ENCODE data around the gene PDE2A. TPM values are rescaled to one million over a fixed set of nuclear protein-coding genes. Genes with fewer than 3 reads are reported as not detected.

Gene PDE2A
- total RNA-seq, 1 experiment from 2014 or later: 3.7 TPM

- CTCF ChIA-PET: interaction anchor here (1.3 to 13.3 kb wide), 9 partner anchors 9 to 117 kb away, joined by 4 to 461 read pairs (median 43); partner anchors contain the start of gene PDE2A
- Mint-ChIP-seq H3K27ac (no peak overlapping the region), H3K36me3 (no peaks in the 10 kb centered on the region), H3K4me1 (peaks cover 34% of the 10 kb centered on the region), H3K9me3 (no peaks in the 10 kb centered on the region), H3K4me3 (peak overlapping the region; percentile 88), H3K27me3 (ENCODE audit: low read depth) (peaks cover 97% of the 10 kb centered on the region)
- DNase-seq (ENCODE audit: low spot score): no peak
- no peak for TF ChIP-seq IRF2 (CRISPR knock-in tag; IDR thresholded peaks at IDR 0.05; ENCODE audit: borderline replicate concordance, low read depth)
- no peak for TF ChIP-seq SOX15 (CRISPR knock-in tag; IDR thresholded peaks at IDR 0.05)
- no peak for TF ChIP-seq RELA (CRISPR knock-in tag; IDR thresholded peaks at IDR 0.05; ENCODE audit: borderline replicate concordance)
- no peak for ATAC-seq
- POLR2A ChIA-PET: no interaction called here
These were observed 85.5 kb downstream of the PDE2A start for GRCh38 chr11:72588421-72589410.

- DNase-seq (ENCODE audit: low spot score) (no peak), ATAC-seq (no peak)
- no peak for TF ChIP-seq NFATC4 (CRISPR knock-in tag; IDR thresholded peaks at IDR 0.05)
- TF ChIP-seq SOX15 (CRISPR knock-in tag; IDR thresholded peaks at IDR 0.05): no peak
- no peak for TF ChIP-seq ERG (CRISPR knock-in tag; IDR thresholded peaks at IDR 0.05)
- no peak for TF ChIP-seq ATF2 (CRISPR knock-in tag; IDR thresholded peaks at IDR 0.05; ENCODE audit: borderline replicate concordance, low read depth)
- TF ChIP-seq AFF4 (CRISPR knock-in tag; IDR thresholded peaks at IDR 0.05; ENCODE audit: borderline replicate concordance): no peak
- TF ChIP-seq ARID4B (CRISPR knock-in tag; IDR thresholded peaks at IDR 0.05; ENCODE audit: borderline replicate concordance): no peak
- TF ChIP-seq STAT6 (CRISPR knock-in tag; conservative IDR thresholded peaks at IDR 0.05; ENCODE audit: low read depth): no peak
- TF ChIP-seq IRF2 (CRISPR knock-in tag; IDR thresholded peaks at IDR 0.05; ENCODE audit: borderline replicate concordance, low read depth): no peak
- TF ChIP-seq ZNF317 (CRISPR knock-in tag; IDR thresholded peaks at IDR 0.05; ENCODE audit: borderline replicate concordance, low read depth): no peak
- no peak for TF ChIP-seq NFYB (CRISPR knock-in tag; conservative IDR thresholded peaks at IDR 0.05; ENCODE audit: low read depth)
- no peak for TF ChIP-seq MYBL2 (CRISPR knock-in tag; IDR thresholded peaks at IDR 0.05)
- ChIA-PET CTCF (interaction anchor here (2.5 to 13.3 kb wide), 8 partner anchors 13 to 116 kb away, joined by 10 to 461 read pairs (median 54); partner anchors contain the start of gene PDE2A), POLR2A (no interaction called here)
- H3K27me3 Mint-ChIP-seq (ENCODE audit: low read depth): peaks cover 97% of the 10 kb centered on the region
- H3K4me3 Mint-ChIP-seq: no peak overlapping the region
- H3K27ac Mint-ChIP-seq: no peak overlapping the region
- H3K4me1 Mint-ChIP-seq: peaks cover 33% of the 10 kb centered on the region
- no peaks in the 10 kb centered on the region for H3K9me3 Mint-ChIP-seq
- H3K36me3 Mint-ChIP-seq: no peaks in the 10 kb centered on the region
These were observed 86.5 kb downstream of the PDE2A start for GRCh38 chr11:72587696-72588095.

All from WTC11 (cell line).